ENCODE measurements around the gene LRRC74A.

DNA sequence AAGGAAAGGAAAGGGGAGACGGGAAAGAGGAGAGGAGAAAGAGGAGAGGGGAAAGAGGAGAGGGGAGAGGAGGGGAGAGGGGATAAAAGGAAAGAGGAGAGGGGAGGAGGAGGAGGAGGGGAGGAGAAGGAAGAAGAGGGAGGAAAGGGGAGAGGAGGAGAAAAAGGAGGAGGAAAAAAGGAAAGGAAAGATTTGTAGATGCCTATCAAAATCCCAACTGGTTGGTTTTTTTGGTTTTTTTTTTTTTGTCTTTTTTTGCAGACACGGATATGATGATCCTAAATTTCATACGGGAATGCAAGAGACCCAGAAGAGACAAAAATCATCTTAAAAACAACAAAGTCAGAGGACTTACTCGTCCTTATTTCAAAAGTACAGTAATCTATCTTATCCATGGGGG lies 32.9 kb upstream of the LRRC74A start:
- TF ChIP-seq, protein P1, sequence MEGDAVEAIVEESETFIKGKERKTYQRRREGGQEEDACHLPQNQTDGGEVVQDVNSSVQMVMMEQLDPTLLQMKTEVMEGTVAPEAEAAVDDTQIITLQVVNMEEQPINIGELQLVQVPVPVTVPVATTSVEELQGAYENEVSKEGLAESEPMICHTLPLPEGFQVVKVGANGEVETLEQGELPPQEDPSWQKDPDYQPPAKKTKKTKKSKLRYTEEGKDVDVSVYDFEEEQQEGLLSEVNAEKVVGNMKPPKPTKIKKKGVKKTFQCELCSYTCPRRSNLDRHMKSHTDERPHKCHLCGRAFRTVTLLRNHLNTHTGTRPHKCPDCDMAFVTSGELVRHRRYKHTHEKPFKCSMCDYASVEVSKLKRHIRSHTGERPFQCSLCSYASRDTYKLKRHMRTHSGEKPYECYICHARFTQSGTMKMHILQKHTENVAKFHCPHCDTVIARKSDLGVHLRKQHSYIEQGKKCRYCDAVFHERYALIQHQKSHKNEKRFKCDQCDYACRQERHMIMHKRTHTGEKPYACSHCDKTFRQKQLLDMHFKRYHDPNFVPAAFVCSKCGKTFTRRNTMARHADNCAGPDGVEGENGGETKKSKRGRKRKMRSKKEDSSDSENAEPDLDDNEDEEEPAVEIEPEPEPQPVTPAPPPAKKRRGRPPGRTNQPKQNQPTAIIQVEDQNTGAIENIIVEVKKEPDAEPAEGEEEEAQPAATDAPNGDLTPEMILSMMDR (IDR thresholded peaks at IDR 0.05), result no peak
- no peak for TF ChIP-seq POLR2A (IDR thresholded peaks at IDR 0.05)

Data from heart left ventricle (tissue), 13 donors.